Breast epithelium (tissue), 4 donors: ENCODE data around the gene SKAP2. TPM values are rescaled to one million over a fixed set of nuclear protein-coding genes. Genes with fewer than 3 reads are reported as not detected.

Source experiments
- DNase-seq, 2 donors: peaks; one replicate each; pipeline ENCODE4 v3.0.0-alpha.2; 2019; ENCODE audit warnings: low spot score in 2 of 2
- H3K27ac ChIP-seq, 2 donors: fragments of 200-600 bp; sonication (generic) in 1 of 2; one replicate each; pipeline ENCODE4 v1.5.1; 2016 to 2019; ENCODE audit warnings: mild to moderate bottlenecking in 1 of 2
- H3K27me3 ChIP-seq, 2 donors: fragments of 200-600 bp; sonication (generic) in 1 of 2; one replicate each; pipeline versions ENCODE4 v1.5.1 to v1.6.0; 2017 to 2019; ENCODE audit warnings: control low read depth in 1 of 2, mild to moderate bottlenecking in 1 of 2
- H3K36me3 ChIP-seq: fragments of 200-600 bp; one replicate; pipeline ENCODE4 v1.5.1; 2019
- H3K4me1 ChIP-seq, 2 donors: fragments of 200-600 bp; sonication (generic); one replicate each; pipeline ENCODE4 v1.5.1; 2016 to 2019; ENCODE audit warnings: control low read depth in 1 of 2
- H3K4me3 ChIP-seq, 3 donors: fragments of 200-600 bp; sonication (generic); 1 replicate in 2 of 3; 2 replicates in 1 of 3; pipeline ENCODE4 v1.5.1; 2016 to 2019; ENCODE audit warnings: mild to moderate bottlenecking in 3 of 3, moderate library complexity in 2 of 3
- H3K9me3 ChIP-seq, 2 donors: fragments of 200-600 bp; sonication (generic) in 1 of 2; one replicate each; pipeline ENCODE4 v1.5.1; 2016 to 2019; ENCODE audit warnings: control low read depth in 1 of 2
- CTCF ChIP-seq, 3 donors: fragments of 450-650 bp; IDR thresholded peaks; one replicate each; pipeline ENCODE4 v1.5.1; 2016 to 2017; ENCODE audit warnings: antibody characterized with exemption in 3 of 3, mild to moderate bottlenecking in 3 of 3, moderate library complexity in 3 of 3
- POLR2A ChIP-seq: fragments of 450-650 bp; IDR thresholded peaks from one replicate; pipeline ENCODE4 v1.6.1; 2016; ENCODE audit warnings: antibody characterized with exemption, mild to moderate bottlenecking, moderate library complexity
- POLR2AphosphoS5 ChIP-seq, 3 donors: sonication (generic); formaldehyde crosslinking; IDR thresholded peaks; one replicate each; pipeline ENCODE4 v1.6.1; 2017; ENCODE audit warnings: antibody characterized with exemption in 3 of 3
- intact Hi-C: fragments of 100-400 bp; cut with DNase I; formaldehyde crosslinking; loops from one replicate; pipeline ENCODE4 v1.15.1; 2023; ENCODE audit warnings: low total_unique reads
- total RNA-seq, 3 donors: library from RNA; depleted of rRNA; stranded (reverse); fragments of >200 nt; gene quantifications; one replicate each; pipeline ENCODE4 v1.1.0, GENCODE V29; 2016

Gene SKAP2
- total RNA-seq, 3 donors from 2014 or later: 26.5 to 46.5 (median 35.7) TPM

DNA sequence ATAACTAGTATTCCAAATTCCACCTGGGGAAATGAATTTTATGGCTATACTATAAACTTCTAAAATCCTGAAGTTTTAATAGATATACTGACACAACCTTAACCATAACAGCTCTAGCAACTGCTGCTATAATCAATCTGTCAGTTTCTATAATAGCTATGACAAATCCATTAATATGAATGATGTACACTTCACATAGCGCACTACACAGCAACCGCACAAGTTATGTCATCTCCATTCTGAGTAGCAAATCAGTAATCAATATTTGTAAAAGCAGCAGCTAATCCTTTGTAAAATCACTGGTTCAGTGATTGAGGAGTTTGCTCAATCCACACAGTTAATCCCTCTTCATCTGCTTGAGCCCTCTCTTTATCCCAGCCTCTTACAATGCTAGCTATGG lies 105.3 kb downstream of the SKAP2 start:
- H3K9me3 ChIP-seq: no peaks in the 10 kb centered on the region
- H3K4me1 ChIP-seq: no peaks in the 10 kb centered on the region
- H3K4me3 ChIP-seq: no peak overlapping the region
- TF ChIP-seq POLR2A (no peak), CTCF (IDR thresholded peaks at IDR 0.05) (no peak), POLR2AphosphoS5 (IDR thresholded peaks at IDR 0.05) (no peak)
- no peaks in the 10 kb centered on the region for H3K27me3 ChIP-seq
- no peaks in the 10 kb centered on the region for H3K36me3 ChIP-seq
- no peak overlapping the region for H3K27ac ChIP-seq
- intact Hi-C loops: no loop called here
- DNase-seq: no peak

DNA sequence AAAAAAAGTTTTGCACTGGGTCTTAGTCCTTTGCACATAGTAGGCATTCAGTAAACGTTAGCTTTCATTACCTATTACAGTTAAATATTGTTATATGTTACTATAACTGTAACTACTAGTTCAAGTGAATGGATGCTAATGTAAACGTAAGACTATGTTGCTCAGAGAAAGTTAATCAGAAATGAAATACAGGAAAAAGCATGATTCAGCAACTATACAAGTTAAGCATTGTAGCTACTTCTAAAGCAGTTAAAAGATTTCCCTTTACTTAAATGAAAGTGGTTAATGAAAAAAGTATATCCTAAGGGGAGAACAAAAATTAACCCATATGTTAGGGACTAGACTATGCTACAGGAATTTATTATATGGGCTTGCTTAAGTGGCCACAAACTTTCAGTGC lies 121.2 kb downstream of the SKAP2 start:
- intact Hi-C loops: no loop called here
- H3K4me1 ChIP-seq: no peaks in the 10 kb centered on the region
- H3K27me3 ChIP-seq: no peaks in the 10 kb centered on the region
- TF ChIP-seq POLR2A: no peak
- no peak for TF ChIP-seq POLR2AphosphoS5 (IDR thresholded peaks at IDR 0.05)
- no peak for TF ChIP-seq CTCF (IDR thresholded peaks at IDR 0.05)
- no peak overlapping the region for H3K4me3 ChIP-seq
- no peaks in the 10 kb centered on the region for H3K36me3 ChIP-seq
- H3K27ac ChIP-seq: no peak overlapping the region
- DNase-seq: no peak
- no peaks in the 10 kb centered on the region for H3K9me3 ChIP-seq

DNA sequence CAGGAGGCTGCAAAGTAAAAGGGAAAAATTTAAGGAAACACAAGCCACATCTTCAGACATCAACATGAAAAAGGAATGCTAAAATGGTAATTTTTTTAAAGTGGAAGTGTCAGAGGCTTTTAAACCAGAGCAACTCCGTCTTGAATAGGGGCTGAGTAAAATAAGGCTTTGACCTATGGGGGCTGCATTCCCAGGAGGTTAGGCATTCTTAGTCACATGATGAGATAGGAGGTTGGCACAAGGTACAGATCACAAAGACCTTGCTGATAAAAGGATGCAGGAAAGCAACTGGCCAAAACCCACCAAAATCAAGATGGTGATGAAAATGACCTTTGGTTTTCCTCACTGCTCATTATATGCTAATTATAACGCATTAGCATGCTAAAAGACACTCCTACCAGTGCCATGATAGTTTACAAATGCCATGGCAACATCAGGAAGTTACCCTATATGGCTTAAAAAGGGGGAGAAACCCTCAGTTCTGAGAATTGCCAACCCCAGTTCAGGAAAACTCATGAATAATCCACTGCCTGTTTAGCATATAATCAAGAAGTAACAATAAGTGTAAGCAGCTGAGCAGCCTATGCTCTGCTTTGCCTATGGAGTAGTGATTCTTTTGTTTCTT lies 128.3 kb downstream of the SKAP2 start:
- H3K9me3 ChIP-seq: no peaks in the 10 kb centered on the region
- no peak overlapping the region for H3K27ac ChIP-seq
- H3K27me3 ChIP-seq: no peaks in the 10 kb centered on the region
- H3K4me3 ChIP-seq: no peak overlapping the region
- intact Hi-C loops: no loop called here
- H3K4me1 ChIP-seq: no peaks in the 10 kb centered on the region
- TF ChIP-seq POLR2AphosphoS5 (IDR thresholded peaks at IDR 0.05) (no peak), CTCF (IDR thresholded peaks at IDR 0.05) (no peak)
- no peak for DNase-seq
- no peaks in the 10 kb centered on the region for H3K36me3 ChIP-seq

- TF ChIP-seq CTCF (IDR thresholded peaks at IDR 0.05): no peak
- TF ChIP-seq POLR2A: no peak
- TF ChIP-seq POLR2AphosphoS5 (IDR thresholded peaks at IDR 0.05): no peak
- H3K4me3 ChIP-seq: no peak overlapping the region
- no peak for DNase-seq
- no peaks in the 10 kb centered on the region for H3K36me3 ChIP-seq
- H3K4me1 ChIP-seq: no peaks in the 10 kb centered on the region
- H3K27me3 ChIP-seq: no peaks in the 10 kb centered on the region
- no peak overlapping the region for H3K27ac ChIP-seq
- intact Hi-C loops: no loop called here
- H3K9me3 ChIP-seq: no peaks in the 10 kb centered on the region
Observed at GRCh38 chr7:26729150-26729775, 135.1 kb downstream of the SKAP2 start.

DNA sequence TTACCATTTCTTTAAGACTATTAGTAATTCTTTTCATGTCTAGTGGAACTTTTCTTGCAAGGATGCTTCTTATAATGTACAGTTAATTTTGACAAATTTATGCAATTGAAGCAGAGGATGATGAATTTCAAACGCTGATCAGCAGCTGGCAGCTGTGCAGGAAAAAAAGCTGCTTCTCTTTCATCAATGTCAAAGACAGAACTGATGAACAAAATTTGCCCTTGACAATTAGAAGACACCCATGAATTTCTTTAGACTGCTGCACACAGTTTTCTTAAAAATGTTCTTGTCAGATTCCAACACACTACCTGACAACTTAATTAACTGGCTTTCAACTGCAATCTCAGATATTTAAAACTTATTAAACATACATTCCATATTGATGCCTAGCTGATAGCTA lies 138.3 kb downstream of the SKAP2 start:
- Histone ChIP-seq H3K27me3 (no peaks in the 10 kb centered on the region), H3K36me3 (no peaks in the 10 kb centered on the region), H3K27ac (no peak overlapping the region), H3K9me3 (no peaks in the 10 kb centered on the region), H3K4me1 (no peaks in the 10 kb centered on the region), H3K4me3 (no peak overlapping the region)
- intact Hi-C loops: no loop called here
- DNase-seq: no peak
- no peak for TF ChIP-seq POLR2AphosphoS5 (IDR thresholded peaks at IDR 0.05)
- TF ChIP-seq POLR2A: no peak
- TF ChIP-seq CTCF (IDR thresholded peaks at IDR 0.05): no peak
